GM19395 (cell line): ENCODE results near the gene METTL14.
A peak's percentile ranks its signal among the peaks of the same experiment; 100 is the strongest.

ENCODE experiments used
- ATAC-seq: cut with Tn5 transposase; IDR thresholded peaks from one replicate; pipeline ENCODE4 v1.9.1; 2021; ENCODE audit warnings: mild to moderate bottlenecking, moderate library complexity; ENCODE audit not compliant: unreplicated experiment

The METTL14 gene

GRCh38 chr4:118756958-118757357, 71.8 kb downstream of the METTL14 start:
- ATAC-seq = no peak

GRCh38 chr4:118757761-118758251, 72.6 kb downstream of the METTL14 start:
- no peak for ATAC-seq

DNA sequence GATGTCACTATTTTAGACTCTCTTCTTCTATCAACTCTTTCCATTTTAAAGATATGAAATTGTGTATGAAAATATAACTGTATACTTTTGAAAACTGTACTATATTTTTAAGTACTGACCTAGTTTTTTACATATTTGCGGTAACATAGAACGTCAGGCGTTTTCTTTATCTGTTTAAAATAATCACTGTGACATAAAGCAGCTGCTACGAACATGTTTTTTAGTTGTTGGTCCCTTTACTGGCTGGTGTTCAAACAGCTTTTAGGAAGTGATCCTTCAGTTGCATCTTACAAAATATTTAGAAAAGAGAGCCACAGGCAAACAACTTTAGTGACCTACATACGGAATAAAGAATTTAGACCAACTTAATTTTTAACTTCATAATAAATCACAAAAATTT, 73.1 kb downstream of the METTL14 start:
- no peak for ATAC-seq

GRCh38 chr4:118759481-118759880, 74.3 kb downstream of the METTL14 start:
- no peak for ATAC-seq

DNA sequence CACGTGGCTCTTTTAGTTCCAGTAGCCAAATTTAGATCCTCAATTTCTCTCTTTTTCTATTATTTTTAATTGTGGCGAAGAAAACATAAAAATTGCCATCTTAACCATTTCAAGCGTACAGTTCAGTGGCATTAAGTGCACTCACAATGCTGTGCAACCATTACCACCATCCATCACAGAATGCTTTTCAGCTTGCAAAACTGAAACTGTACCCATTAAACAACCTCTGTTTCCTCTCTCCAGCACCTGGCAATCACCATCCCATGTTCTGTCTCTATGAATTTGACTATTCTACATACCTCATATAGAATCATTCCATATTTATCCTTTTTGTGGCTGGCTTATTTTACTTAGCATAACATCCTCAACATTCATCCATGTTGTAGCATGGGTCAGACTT, 74.9 kb downstream of the METTL14 start:
- ATAC-seq = peak; percentile 49

DNA sequence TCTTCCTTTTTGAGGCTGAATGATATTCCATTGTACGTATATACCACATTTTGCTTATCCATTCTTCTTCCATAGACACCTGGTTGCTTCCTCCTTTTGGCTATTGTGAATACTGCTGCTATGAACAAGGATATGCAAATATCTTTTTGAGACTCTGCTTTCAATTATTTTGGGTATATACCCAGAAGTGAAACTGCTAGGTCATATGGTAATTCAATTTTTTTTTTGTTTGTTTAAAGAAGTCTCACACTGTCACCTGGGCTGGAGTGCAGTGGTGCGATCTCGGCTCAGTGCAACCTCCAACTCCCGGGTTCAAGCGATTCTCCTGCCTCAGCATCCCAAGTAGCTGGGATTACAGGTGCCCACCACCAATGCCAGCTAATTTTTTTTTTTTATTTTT, 75.3 kb downstream of the METTL14 start:
- ATAC-seq = peak; percentile 100

- no peak for ATAC-seq
These were observed 76.3 kb downstream of the METTL14 start for GRCh38 chr4:118761397-118762016.

GRCh38 chr4:118762155-118762554, 77.0 kb downstream of the METTL14 start:
- ATAC-seq = no peak

- no peak for ATAC-seq
These were observed 77.7 kb downstream of the METTL14 start for GRCh38 chr4:118762730-118763477.
